HG03565 (cell line): ENCODE results near the gene KIF9.
"Not testable (repeated sequence)": the region's sequence is repeated elsewhere in the genome, so short reads cannot be mapped to it uniquely, and the experiment has no call there.

Experiments used
- ATAC-seq: cut with Tn5 transposase; IDR thresholded peaks from one replicate; pipeline ENCODE4 v1.9.1; 2021; ENCODE audit warnings: mild to moderate bottlenecking, moderate library complexity; ENCODE audit not compliant: unreplicated experiment

The KIF9 gene, protein sequence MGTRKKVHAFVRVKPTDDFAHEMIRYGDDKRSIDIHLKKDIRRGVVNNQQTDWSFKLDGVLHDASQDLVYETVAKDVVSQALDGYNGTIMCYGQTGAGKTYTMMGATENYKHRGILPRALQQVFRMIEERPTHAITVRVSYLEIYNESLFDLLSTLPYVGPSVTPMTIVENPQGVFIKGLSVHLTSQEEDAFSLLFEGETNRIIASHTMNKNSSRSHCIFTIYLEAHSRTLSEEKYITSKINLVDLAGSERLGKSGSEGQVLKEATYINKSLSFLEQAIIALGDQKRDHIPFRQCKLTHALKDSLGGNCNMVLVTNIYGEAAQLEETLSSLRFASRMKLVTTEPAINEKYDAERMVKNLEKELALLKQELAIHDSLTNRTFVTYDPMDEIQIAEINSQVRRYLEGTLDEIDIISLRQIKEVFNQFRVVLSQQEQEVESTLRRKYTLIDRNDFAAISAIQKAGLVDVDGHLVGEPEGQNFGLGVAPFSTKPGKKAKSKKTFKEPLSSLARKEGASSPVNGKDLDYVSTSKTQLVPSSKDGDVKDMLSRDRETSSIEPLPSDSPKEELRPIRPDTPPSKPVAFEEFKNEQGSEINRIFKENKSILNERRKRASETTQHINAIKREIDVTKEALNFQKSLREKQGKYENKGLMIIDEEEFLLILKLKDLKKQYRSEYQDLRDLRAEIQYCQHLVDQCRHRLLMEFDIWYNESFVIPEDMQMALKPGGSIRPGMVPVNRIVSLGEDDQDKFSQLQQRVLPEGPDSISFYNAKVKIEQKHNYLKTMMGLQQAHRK

DNA sequence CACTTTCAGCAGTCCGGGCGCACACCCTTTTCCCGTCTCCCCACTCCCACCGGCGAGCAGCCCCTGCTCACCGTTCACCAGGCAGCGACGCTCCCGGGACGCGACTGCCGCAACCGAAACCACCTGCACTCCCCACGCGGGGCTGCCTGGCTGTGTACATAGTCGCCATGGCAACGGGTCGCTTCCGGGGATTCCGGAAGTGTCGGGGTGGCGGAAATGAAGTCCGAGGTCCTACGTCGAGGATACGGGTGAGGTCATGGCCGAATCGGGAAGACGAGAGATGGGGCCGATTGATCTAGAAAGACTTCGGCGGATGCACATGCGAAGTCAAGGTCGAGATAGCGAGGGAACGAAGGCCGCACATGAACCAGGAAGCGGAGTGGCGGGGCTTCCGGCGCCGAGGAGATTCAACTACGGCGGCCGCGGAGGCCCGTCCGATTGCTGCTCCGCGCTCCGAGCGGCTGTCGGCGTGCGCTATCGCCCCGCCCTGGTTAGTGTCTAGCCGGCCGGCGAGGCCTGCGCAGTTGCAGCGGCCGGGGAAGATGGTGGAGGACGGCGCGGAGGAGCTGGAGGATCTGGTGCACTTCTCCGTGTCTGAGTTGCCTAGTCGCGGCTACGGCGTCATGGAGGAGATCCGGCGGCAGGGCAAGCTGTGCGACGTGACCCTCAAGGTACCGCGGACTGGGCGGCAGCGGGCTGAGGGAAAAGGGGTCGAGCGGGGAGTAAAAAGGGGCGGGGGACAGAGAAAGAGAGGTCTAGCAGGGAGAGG is at the start of gene KIF9, which contains the start of gene KLHL18:
Gene KIF9, minus strand, starts transcription at position 376 of the 769 bp plus-strand sequence. CDS start 5,425 bp downstream, outside the sequence.
Gene KLHL18, plus strand, starts transcription at position 521 of the 769 bp plus-strand sequence. Its CDS starts 22 bp downstream, at position 543.
- ATAC-seq: peak; percentile 75

DNA sequence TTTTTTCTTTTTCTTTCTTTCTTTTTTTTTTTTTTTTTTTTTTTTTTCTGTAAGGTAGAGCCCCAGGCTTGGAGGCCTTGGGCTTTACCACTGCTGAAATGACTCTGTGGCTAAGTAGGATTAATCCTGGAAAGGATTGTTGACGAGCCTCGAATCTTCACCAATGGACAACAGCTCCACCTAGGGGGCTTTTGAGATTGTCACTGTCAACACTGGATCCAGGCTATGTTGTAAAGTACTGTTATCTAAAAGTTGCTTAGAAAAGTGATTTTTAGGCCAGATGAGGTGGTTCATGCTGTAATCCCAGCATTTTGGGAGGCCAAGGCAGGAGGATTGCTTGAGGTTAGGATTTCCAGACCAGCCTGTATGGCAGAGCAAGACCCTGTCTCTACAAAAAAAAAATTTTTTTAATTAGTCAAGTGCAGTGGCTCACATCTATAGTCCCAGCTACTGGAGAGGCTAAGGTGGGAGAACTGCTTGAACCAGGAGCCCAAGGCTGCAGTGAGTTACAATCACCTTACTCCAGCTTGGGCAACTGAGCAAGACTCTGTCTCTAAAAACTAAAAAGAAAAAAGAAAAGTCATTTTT is 41.8 kb upstream of the KIF9 start:
- no peak for ATAC-seq

DNA sequence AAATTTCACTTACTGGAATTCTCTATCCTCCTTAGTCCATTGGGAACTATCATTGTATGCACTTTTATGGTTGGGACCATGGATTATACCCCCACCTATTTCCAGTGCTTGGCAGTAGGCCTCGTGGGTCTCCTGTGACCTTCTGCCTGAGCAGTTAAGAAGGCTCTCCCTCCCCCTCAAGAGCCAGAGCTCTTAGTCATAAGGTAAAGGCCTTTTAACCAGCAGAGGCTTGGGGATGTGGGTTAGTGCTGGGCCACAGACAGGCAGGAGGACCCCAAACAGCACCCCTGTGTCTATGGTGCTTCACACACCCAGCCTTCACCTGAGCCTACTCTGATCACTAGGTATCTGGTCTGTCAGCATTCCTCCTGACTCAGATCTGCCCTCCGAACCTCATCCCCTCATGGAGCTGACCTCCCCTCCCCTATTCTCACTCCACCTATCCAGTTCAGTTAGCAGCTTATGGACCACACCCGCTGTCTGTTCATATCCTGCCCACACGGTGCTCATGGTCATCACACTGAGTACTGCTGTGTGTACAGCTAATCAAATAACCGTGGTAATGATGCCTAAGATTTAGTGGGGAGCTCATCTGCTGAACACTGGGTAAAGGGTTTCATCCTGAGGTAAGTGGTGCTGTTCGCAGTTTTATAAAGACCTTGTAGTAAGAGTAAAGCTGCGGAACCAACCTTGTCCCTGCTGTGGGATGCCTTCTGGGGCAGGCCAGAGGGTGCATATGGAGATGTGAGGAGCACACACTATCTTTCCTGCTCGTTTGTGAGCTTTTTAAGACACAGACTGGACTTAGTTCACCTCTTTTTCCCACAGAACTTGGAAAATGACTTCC is 41.1 kb upstream of the KIF9 start:
- ATAC-seq: no peak

DNA sequence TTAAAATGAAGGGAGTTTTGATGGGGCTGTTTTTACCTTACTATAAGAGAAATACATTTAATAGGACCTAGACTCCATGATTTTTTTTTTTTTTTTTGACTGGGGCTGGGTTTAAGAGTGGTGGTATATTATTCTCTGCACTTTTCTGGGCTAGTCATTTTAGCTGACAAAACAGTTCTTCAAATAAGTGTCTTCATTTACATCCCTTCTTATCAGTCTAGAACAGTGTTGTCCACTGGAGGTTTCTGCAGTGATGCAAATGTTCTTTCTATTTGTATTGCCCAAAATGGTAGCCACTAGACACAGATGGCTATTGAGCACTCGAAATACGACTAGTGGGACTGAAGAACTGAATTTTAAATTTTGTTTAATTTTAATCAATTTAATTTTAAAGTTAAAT is 37.4 kb upstream of the KIF9 start:
- no peak for ATAC-seq

DNA sequence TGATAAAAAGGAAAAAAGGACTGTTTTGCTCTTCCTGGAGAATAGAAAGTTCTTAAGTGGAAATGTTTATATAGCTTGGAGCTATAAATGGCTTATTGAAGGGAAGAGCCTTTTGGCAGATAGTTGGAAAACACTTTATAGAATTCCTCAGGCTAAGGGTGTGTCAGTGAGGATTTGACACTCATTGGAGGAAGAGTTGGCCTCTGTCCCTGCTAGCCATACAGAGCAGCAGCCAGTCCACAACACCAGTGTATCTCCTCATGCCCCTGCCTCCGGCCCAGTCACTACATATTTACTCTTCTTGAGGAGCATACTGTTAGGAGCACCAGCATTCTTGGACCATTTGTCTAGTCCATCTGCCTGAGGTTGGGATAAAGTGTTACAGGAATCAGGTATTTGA is 36.3 kb upstream of the KIF9 start:
- no peak for ATAC-seq

DNA sequence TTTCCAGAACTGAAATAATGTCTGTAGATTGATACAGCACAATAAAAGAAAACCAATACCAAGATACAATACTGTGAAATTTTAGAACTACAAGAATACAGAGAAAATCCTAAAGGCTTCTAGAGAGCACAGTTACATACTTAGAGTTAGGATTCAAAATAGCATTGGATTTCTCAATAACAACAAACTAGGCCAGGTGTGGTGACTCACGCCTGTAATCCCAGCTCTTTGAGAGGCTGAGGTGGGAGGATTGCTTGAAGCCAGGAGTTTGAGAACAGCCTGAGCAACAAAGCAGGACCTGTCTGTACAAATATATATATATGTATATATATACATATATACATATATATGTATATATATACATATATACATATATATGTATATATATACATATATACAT is 33.6 kb upstream of the KIF9 start:
- not testable (repeated sequence) for ATAC-seq

DNA sequence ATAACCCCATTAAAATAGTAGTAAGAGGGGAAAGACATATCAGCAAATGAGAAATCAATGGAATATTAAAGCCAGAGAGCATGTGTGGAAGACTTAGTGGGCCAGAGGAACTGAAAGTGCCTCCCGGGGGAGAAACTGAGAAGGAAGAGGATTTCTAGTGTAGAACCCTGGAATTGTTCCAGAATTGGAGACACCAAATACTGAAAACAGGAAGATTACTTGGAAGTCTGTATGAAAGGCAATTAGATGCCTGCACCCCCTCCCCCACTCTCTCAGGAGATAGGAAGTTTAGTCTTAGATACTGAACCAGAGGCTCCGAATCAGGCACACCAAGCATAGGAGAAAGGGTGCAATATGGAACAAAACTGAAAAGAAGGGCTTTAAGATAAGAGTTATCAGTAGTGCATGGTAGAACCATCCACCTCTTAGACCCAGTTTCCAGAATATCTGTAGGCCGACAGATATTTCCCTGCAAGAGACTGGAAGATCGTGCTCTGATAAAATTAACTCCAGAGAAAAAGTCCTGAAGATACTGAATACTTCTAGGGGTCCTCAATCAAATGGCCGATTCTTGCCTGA is 32.6 kb upstream of the KIF9 start:
- ATAC-seq: no peak

DNA sequence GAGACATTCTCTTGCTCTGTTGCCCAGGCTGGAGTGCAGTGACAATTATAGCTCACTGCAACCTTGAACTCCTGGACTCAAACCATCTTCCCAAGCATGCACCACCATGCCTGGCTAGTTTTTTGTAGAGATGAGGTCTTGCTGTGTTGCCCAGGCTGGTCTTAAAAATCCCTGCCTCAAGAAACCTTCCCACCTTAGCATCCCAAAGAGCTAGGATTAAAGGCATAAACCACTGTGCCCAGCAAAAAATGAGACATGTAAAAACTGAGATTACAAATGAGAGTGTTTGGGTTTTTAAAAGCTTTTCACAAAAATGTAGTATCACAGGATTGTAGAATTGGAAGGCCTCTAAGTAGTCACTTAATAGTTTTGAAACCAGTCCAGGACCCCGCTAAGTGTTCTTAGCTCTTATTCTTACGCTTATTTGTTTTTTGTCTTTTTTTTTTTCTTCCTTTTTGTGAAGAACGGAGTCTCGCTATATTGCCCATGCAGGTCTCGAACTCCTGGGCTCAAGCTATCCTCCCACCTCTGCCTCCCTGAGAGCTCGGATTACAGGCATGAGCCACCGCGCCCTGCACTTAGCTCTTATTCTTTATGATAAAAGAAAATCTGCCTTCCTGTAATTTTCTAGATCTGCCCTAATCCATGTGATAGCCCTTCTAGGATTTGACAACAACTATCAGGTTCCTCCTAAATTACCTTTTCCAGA is 31.6 kb upstream of the KIF9 start:
- no peak for ATAC-seq

DNA sequence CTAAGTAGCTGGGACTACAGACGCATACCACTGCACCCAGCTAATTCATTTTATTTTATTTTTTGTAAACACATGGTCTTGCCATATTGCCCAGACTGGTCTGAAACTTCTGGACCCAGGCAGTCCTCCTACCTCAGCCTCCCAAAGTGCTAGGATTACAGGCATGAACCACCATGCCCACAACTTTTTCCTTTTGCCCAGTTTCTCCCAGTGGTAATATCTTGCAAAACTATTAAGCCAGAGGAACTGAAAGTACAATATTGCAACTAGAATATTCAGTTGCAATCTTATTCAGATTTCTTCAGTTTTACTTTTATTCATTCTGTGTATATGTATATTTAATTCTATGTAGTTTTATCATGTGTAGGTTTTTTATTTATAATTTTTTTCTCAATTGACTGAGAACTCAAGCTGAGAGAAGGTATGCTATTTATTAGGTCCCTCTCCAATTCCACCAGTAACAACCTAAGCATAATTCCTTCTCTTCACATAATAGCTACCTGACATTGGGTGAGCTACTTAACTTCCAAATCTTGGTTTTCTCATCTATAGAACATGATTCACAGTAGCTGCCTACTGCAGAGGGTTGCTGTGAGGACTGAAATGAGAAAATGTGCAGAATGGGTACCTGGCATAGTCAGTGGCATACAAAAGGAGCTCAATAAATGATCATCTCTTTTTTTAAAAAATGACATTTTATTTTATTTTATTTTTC is 30.9 kb upstream of the KIF9 start:
- no peak for ATAC-seq

DNA sequence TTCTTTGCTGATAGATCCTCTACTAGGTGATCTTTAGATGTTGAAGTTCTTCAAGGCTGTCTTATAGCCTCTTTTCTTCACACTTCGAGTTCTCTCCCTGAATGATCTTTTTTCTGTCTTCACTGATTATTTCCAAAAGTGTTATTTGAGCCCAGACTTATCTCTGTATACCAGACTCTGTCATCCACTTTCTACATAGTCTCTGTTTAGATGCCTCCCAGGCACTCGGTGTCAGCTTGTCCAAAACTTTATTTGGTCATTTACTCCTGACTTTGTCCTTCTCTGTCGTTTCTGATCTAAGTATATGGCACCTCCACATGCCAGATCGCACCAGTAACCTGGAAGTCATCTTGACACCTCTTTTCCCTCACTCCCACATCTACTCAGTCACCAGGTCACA is 27.8 kb upstream of the KIF9 start:
- no peak for ATAC-seq

DNA sequence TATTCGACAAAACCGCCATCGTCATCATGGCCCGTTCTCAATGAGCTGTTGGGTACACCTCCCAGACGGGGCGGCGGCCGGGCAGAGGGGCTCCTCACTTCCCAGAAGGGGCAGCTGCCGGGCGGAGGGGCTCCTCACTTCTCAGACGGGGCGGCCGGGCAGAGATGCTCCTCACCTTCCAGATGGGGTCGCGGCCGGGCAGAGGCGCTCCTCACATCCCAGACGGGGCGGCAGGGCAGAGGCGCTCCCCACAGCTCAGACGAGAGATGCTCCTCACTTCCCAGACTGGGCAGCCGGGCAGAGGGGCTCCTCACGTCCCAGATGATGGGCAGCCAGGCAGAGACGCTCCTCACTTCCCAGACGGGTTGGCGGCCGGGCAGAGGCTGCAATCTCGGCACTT is 26.6 kb upstream of the KIF9 start:
- not testable (repeated sequence) for ATAC-seq

DNA sequence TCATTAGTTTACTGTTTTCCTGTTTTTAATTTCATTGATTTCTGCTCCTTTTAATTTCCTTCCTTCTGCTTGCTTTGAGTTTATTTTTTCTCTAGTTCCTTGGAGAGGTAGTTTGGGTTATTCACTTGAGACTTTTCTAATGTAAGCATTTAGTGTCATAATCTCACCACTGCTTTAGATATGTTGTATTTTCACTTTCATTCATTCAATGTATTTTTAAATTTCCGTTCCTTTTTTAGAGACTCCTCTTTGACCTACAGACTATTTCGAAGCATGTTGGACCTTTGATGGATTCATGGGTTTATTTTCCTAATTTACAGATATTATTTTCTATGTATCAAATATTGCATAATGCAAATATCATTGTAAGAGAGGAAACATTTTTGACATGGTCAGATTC is 23.4 kb upstream of the KIF9 start:
- ATAC-seq: no peak

DNA sequence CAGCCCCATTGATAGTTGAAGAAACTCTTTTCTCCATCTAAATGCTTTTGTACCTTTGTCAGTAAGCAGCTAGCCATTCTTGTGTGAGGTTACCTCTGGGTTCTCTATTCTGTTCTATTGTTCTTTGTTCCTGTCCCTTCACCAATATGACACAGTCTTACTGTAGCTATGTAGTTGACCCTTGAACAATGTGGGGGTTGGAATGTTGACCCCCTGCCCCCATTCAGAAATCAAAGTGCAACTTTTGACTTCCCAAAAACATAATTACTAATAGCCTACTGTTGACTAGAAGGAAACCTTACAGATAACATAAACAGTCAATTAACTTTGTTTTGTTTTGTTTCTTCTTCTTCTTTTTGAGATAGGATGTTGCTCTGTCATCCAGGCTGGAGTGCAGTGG is 18.9 kb upstream of the KIF9 start:
- no peak for ATAC-seq

DNA sequence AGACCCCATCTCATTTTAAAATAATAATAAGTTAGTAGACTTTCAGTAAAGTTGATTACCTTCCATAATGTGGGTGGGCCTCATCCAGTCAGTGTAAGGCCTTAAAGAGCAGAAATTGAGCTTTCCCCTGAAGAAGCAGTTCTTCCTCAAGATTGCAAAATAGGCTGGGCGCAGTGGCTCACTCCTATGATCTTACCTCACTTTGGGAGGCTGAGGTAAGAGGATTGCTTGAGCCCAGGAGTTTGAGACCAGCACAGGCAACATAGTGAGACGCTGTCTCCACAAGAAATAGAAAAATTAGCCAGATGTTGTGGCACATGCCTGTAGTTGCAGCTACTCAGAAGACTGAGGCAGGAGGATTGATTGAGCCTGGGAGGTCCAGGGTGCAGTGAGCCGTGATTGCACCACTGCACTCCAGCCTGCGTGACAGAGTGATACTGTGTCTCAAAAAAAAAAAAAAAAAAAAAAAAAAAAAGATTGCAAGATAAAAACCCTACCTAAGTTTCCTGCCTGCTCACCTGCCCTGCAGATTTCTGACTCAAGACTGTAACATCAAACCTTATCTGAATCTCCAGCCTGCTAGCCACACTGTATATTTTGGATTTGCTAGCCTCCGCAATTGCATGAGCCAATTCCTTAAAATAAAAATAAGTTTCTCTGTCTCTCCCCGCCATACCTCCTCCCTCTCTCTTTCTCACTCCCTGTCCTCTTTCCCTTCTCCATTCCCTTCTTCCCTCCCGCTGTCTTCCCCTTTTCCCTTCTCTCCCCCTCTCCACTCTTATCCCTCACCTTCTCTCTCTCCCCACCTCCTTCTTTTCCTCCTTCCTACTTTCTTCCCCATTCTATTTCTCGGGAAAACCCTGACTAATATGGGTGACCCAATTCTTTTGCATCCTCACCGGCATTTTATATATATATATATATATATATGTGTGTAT is 17.1 kb upstream of the KIF9 start:
- ATAC-seq: no peak

DNA sequence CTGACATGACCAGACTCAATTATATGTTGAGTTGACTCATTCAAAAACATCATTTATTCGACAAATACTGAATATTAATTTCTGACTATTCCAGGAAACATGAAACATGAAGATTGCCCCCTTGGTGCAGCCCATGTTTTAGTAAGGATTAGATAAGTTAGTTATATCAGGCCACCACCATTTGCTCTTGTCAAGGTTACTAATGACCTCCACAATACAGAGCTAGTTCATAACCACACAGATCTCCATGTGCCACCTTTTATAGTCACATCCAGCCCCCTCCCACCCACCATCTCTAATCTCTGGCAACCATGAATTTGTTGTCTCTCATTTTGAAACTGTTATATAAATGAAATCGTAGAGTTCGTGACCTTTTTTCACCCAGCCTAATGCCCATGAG is 15.8 kb upstream of the KIF9 start:
- ATAC-seq: no peak

DNA sequence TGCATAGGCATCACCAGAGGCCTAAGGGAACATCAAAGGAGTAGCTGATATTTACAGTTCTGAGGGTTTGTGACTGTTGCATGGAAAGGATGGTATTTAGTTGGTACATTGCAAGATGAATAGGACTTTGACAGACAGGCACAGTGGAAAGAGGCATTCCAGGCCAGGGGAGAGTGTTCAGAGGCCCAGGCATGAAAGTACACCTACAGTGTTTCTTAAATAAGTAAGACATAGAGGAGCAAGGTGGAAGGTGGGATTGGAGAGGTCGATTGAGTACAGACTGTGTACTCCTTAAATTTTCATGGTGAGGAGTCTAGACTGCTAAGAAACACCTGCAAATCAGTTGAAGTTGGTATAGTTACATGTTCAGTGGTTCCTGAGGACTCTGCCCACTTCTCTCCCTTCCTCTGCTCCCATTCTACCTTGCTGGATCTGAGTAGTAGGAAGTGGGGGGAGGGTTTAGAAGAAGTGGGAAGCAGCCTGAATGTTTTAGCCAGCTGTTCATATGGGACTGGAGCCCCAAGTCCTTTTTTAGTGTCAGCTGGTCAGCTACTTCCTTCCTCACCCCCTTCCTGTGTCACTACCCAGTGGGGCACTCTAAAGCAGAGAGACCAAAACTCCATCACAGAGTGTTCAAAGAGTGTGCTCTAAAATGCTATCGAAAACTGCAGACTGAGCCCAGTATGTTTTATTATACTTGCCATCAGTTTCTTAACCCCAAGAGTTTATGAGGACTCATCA is 14.1 kb upstream of the KIF9 start:
- no peak for ATAC-seq

DNA sequence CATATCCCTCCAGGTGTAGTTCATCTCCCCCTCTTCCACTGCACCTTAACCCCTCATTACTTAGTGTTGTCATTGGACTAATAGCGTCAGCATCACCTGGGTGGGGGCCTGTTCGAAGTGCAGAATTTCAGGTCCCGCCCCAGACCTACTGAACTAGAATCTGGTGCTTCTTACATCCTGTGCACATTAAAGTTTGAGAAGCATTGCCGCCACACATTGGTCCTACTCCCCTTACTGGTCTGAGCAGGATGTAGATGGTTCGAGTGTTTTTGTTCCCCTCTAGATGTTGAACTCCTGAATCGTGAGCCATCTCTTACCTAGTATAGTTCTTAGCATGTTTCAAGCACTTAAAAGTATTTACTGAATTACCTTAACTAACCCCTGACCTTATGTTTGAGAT is 13.4 kb upstream of the KIF9 start:
- no peak for ATAC-seq
